IMR-90 (cell line): Measurements from ENCODE around the gene PRDM5. TPM values are rescaled to one million over a fixed set of nuclear protein-coding genes. Genes with fewer than 3 reads are reported as not detected.

ENCODE experiments used
- ATAC-seq: fragments of 200-7000 bp; cut with Tn5 transposase; 2 replicates; pipeline ENCODE4 v1.9.1; 2020; ENCODE audit warnings: low read depth, mild to moderate bottlenecking, moderate library complexity
- BruUV-seq: library from RNA; stranded (reverse); fragments of 400-500 nt; replicated peaks from 2 replicates; lab custom pipeline; 2021; lab: Mats Ljungman, UMichigan
- CTCF ChIA-PET: fragments of 300-600 bp; formaldehyde crosslinking; extraction: SDS; loops from one replicate; lab custom pipeline; 2021; ENCODE audit warnings: antibody characterized with exemption; lab: Yijun Ruan, JAX
- POLR2A ChIA-PET: fragments of 300-600 bp; sonication (Branson Sonifier 250); formaldehyde crosslinking; loops from one replicate; lab custom pipeline; 2022; ENCODE audit warnings: antibody characterized with exemption; ENCODE audit not compliant: unreplicated experiment; lab: Charles Lee
- DNase-seq: peaks from one replicate; pipeline ENCODE4 v3.0.0; 2013
- H2AFZ ChIP-seq: replicated peaks from 2 replicates; pipeline ENCODE3; 2013; ENCODE audit warnings: low read length, mild to moderate bottlenecking; ENCODE audit not compliant: poor library complexity
- H2AK5ac ChIP-seq: 2 replicates; pipeline ENCODE4 v1.6.1; 2013; ENCODE audit warnings: low read depth, low read length, inconsistent platforms
- H2AK9ac ChIP-seq: replicated peaks from 2 replicates; pipeline ENCODE3; 2013; ENCODE audit warnings: mild to moderate bottlenecking, low read depth, low read length, moderate library complexity; ENCODE audit not compliant: poor library complexity
- H2BK120ac ChIP-seq: 2 replicates; pipeline ENCODE4 v1.6.1; 2013; ENCODE audit warnings: low read depth, low read length, inconsistent platforms
- H2BK15ac ChIP-seq: 3 replicates; pipeline ENCODE4 v1.6.1; 2013; ENCODE audit warnings: low read depth, low read length, inconsistent platforms
- H2BK20ac ChIP-seq: 2 replicates; pipeline ENCODE4 v1.6.1; 2013; ENCODE audit warnings: low read depth, mild to moderate bottlenecking, inconsistent platforms, low read length, moderate library complexity
- H2BK5ac ChIP-seq: 2 replicates; pipeline ENCODE4 v1.6.1; 2013; ENCODE audit warnings: mild to moderate bottlenecking, low read depth, low read length, inconsistent platforms; ENCODE audit not compliant: poor library complexity, severe bottlenecking
- H3K14ac ChIP-seq: replicated peaks from 2 replicates; pipeline ENCODE4 v1.6.1; 2013; ENCODE audit warnings: low read depth, low read length, inconsistent platforms
- H3K18ac ChIP-seq: 2 replicates; pipeline ENCODE4 v1.6.1; 2013; ENCODE audit warnings: low read depth, low read length, control low read depth
- H3K23ac ChIP-seq: 2 replicates; pipeline ENCODE4 v1.6.1; 2013; ENCODE audit warnings: low read depth, low read length, inconsistent platforms
- H3K27ac ChIP-seq: 2 replicates; pipeline ENCODE4 v1.5.1; 2013; ENCODE audit warnings: mild to moderate bottlenecking, control low read depth, low read length; ENCODE audit not compliant: insufficient read depth
- H3K27me3 ChIP-seq: 2 replicates; pipeline ENCODE4 v1.6.1; 2013; ENCODE audit warnings: low read length; ENCODE audit not compliant: control insufficient read depth, insufficient read depth
- H3K36me3 ChIP-seq: 2 replicates; pipeline ENCODE4 v1.6.1; 2013; ENCODE audit warnings: low read length, mixed read lengths; ENCODE audit not compliant: control insufficient read depth, insufficient read depth
- H3K4ac ChIP-seq: 2 replicates; pipeline ENCODE4 v1.6.1; 2013; ENCODE audit warnings: low read depth, low read length, inconsistent platforms
- H3K4me1 ChIP-seq: 2 replicates; pipeline ENCODE4 v1.6.1; 2013; ENCODE audit warnings: low read length, mixed read lengths; ENCODE audit not compliant: control insufficient read depth, insufficient read depth
- H3K4me2 ChIP-seq: 2 replicates; pipeline ENCODE4 v1.6.1; 2013; ENCODE audit warnings: low read depth, mild to moderate bottlenecking, control low read depth, low read length, moderate library complexity
- H3K4me3 ChIP-seq: 2 replicates; pipeline ENCODE4 v1.5.1; 2013; ENCODE audit warnings: low read depth, mild to moderate bottlenecking, control low read depth, low read length, moderate library complexity; ENCODE audit not compliant: insufficient read depth
- H3K56ac ChIP-seq: 2 replicates; pipeline ENCODE4 v1.6.1; 2013; ENCODE audit warnings: low read length, inconsistent platforms; ENCODE audit not compliant: insufficient read depth; ENCODE audit errors: extremely low read depth
- H3K79me1 ChIP-seq, 2 experiments: 2 replicates each; pipeline ENCODE4 v1.6.1; 2013; ENCODE audit warnings: low read length in 2 of 2, inconsistent platforms in 1 of 2, low read depth in 1 of 2
- H3K9ac ChIP-seq: 2 replicates; pipeline ENCODE4 v1.6.1; 2013; ENCODE audit warnings: low read depth, low read length, control low read depth
- H3K9me1 ChIP-seq: 2 replicates; pipeline ENCODE4 v1.6.1; 2013; ENCODE audit warnings: low read length, inconsistent platforms; ENCODE audit not compliant: insufficient read depth
- H3K9me3 ChIP-seq: 2 replicates; pipeline ENCODE4 v1.6.1; 2013; ENCODE audit warnings: low read length; ENCODE audit not compliant: control insufficient read depth, insufficient read depth
- H4K20me1 ChIP-seq: 2 replicates; pipeline ENCODE4 v1.6.1; 2013; ENCODE audit warnings: low read length, inconsistent platforms; ENCODE audit not compliant: insufficient read depth
- H4K5ac ChIP-seq: 2 replicates; pipeline ENCODE4 v1.6.1; 2013; ENCODE audit warnings: mild to moderate bottlenecking, low read depth, low read length, control low read depth
- H4K8ac ChIP-seq, 2 experiments: 2 replicates each; pipeline ENCODE4 v1.6.1; 2013; ENCODE audit warnings: low read depth in 2 of 2, low read length in 2 of 2, control low read depth in 1 of 2, inconsistent platforms in 1 of 2
- H4K91ac ChIP-seq: 2 replicates; pipeline ENCODE4 v1.6.1; 2013; ENCODE audit warnings: low read depth, low read length, inconsistent platforms; ENCODE audit not compliant: insufficient read depth
- CEBPB ChIP-seq: IDR thresholded peaks from 2 replicates; pipeline ENCODE4 v1.6.1; 2012; ENCODE audit warnings: low read depth, low read length, improper control_type of control experiment
- CHD1 ChIP-seq: IDR thresholded peaks from 2 replicates; pipeline ENCODE4 v1.6.1; 2012; ENCODE audit warnings: low read depth, low read length, improper control_type of control experiment
- FOS ChIP-seq: fragments of 150-350 bp; IDR thresholded peaks from 2 replicates; pipeline ENCODE4 v1.6.1; 2016; ENCODE audit warnings: low read depth, low read length
- MAFK ChIP-seq: IDR thresholded peaks from 2 replicates; pipeline ENCODE4 v1.6.1; 2012; ENCODE audit warnings: low read depth, low read length, improper control_type of control experiment
- MAZ ChIP-seq: IDR thresholded peaks from 2 replicates; pipeline ENCODE4 v1.6.1; 2012; ENCODE audit warnings: low read depth, mild to moderate bottlenecking, low read length, improper control_type of control experiment, moderate library complexity, borderline replicate concordance
- MXI1 ChIP-seq: IDR thresholded peaks from 2 replicates; pipeline ENCODE4 v1.6.1; 2012; ENCODE audit warnings: low read depth, mild to moderate bottlenecking, low read length, moderate library complexity, borderline replicate concordance
- NFE2L2 ChIP-seq: fragments of 150-350 bp; IDR thresholded peaks from 2 replicates; pipeline ENCODE4 v1.6.1; 2016; ENCODE audit warnings: low read depth, mild to moderate bottlenecking, low read length
- POLR2A ChIP-seq: IDR thresholded peaks from 2 replicates; pipeline ENCODE4 v1.6.1; 2012; ENCODE audit warnings: mild to moderate bottlenecking, low read depth, low read length
- RAD21 ChIP-seq: IDR thresholded peaks from 2 replicates; pipeline ENCODE4 v1.6.1; 2012; ENCODE audit warnings: low read length, improper control_type of control experiment
- RCOR1 ChIP-seq: IDR thresholded peaks from 2 replicates; pipeline ENCODE4 v1.6.1; 2012; ENCODE audit warnings: mild to moderate bottlenecking, low read length, improper control_type of control experiment; ENCODE audit not compliant: insufficient replicate concordance
- RFX5 ChIP-seq: IDR thresholded peaks from 2 replicates; pipeline ENCODE4 v1.8.0; 2012; ENCODE audit warnings: low read depth, mild to moderate bottlenecking, low read length, moderate library complexity
- SMC3 ChIP-seq: fragments of 150-350 bp; IDR thresholded peaks from 2 replicates; pipeline ENCODE4 v1.6.1; 2016; ENCODE audit warnings: low read depth, mild to moderate bottlenecking, antibody characterized with exemption, low read length, moderate library complexity
- WGBS, 2 experiments: methylation state at CpG; one replicate each; pipeline versions ENCODE4 v1.1.5 to v1.1.7; 2013; ENCODE audit warnings: missing lambda C conversion rate in 2 of 2; ENCODE audit not compliant: insufficient read length in 1 of 2; ENCODE audit errors: extremely low coverage in 2 of 2; 5-methylcytosine and 5-hydroxymethylcytosine counted together
- dilution Hi-C: fragments of 300-500 bp; cut with HindIII; formaldehyde crosslinking; loops from one replicate; pipeline ENCODE4 v1.14.3; 2018; ENCODE audit warnings: low sequenced_read_pairs; ENCODE audit not compliant: unreplicated experiment
- in situ Hi-C: fragments of 300-500 bp; cut with MboI; formaldehyde crosslinking; loops from 3 replicates; pipeline ENCODE4 v1.14.3; 2019; ENCODE audit warnings: low sequenced_read_pairs, inconsistent platforms, mixed read lengths
- intact Hi-C: fragments of 100-400 bp; cut with micrococcal nuclease; formaldehyde crosslinking; loops from 2 replicates; pipeline ENCODE4 v1.10.0; 2022
- polyA plus RNA-seq, 3 experiments: library from polyadenylated mRNA; depleted of rRNA; stranded (reverse); fragments of >200 nt; gene quantifications; 2 replicates each; pipeline ENCODE4 v1.2.3, GENCODE V29; 2012; ENCODE audit warnings: low replicate concordance in 1 of 3
- total RNA-seq: library from RNA; depleted of rRNA; stranded (reverse); fragments of >200 nt; gene quantifications from 2 replicates; pipeline ENCODE4 v1.2.3, GENCODE V29; 2012
- TF ChIP-seq, protein P1 (sequence below): conservative IDR thresholded peaks from 2 replicates; pipeline ENCODE4 v1.5.1; 2012; ENCODE audit warnings: mild to moderate bottlenecking, low read depth, low read length, improper control_type of control experiment
- TF ChIP-seq, protein P2 (sequence below): fragments of 150-350 bp; IDR thresholded peaks from 2 replicates; pipeline ENCODE4 v1.6.1; 2017; ENCODE audit warnings: mild to moderate bottlenecking, antibody characterized with exemption, low read length, low read depth

PRDM5 gene
- total and polyA plus RNA-seq, 2 of the 4 experiments (the other 2 are of a cell fraction): 4.1 to 10.8 TPM

DNA sequence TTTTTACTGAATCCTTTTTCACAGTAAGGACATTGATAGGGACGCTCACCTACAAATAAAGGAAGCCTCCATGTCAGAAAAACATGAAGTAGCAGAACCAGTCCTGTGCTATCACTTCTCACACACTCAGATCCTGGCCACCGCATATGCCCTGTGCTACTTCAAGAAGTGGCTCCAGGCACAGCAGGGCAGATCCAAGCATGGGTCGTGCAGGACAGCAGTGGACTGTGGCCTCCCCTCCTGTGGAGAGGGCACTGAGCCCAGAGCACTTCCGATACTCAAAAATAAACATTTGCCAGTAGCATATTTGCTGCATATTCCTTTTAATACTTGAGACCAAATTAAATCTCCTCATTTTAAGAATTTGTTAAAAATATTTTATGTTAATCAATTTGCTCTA lies 167.9 kb downstream of the PRDM5 start:
- no peak overlapping the region for H2AK5ac ChIP-seq
- in situ Hi-C loops: no loop called here
- H3K9me3 ChIP-seq: peaks cover 5% of the 10 kb centered on the region; the same call in 1 of the 2 replicates
- POLR2A ChIA-PET: no interaction called here
- no peaks in the 10 kb centered on the region for H3K36me3 ChIP-seq
- dilution Hi-C loops: no loop called here
- DNase-seq: no peak
- no peak overlapping the region for H4K8ac ChIP-seq
- no peaks in the 10 kb centered on the region for H4K20me1 ChIP-seq
- H2BK120ac ChIP-seq: no peak overlapping the region
- TF ChIP-seq SMC3 (no peak), RAD21 (no peak), CEBPB (no peak), MXI1 (no peak), CHD1 (no peak), POLR2A (no peak), RFX5 (no peak), MAFK (no peak), FOS (no peak), MAZ (no peak), RCOR1 (no peak), NFE2L2 (no peak)
- TF ChIP-seq, protein P1, sequence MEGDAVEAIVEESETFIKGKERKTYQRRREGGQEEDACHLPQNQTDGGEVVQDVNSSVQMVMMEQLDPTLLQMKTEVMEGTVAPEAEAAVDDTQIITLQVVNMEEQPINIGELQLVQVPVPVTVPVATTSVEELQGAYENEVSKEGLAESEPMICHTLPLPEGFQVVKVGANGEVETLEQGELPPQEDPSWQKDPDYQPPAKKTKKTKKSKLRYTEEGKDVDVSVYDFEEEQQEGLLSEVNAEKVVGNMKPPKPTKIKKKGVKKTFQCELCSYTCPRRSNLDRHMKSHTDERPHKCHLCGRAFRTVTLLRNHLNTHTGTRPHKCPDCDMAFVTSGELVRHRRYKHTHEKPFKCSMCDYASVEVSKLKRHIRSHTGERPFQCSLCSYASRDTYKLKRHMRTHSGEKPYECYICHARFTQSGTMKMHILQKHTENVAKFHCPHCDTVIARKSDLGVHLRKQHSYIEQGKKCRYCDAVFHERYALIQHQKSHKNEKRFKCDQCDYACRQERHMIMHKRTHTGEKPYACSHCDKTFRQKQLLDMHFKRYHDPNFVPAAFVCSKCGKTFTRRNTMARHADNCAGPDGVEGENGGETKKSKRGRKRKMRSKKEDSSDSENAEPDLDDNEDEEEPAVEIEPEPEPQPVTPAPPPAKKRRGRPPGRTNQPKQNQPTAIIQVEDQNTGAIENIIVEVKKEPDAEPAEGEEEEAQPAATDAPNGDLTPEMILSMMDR: no peak
- TF ChIP-seq, protein P2, sequence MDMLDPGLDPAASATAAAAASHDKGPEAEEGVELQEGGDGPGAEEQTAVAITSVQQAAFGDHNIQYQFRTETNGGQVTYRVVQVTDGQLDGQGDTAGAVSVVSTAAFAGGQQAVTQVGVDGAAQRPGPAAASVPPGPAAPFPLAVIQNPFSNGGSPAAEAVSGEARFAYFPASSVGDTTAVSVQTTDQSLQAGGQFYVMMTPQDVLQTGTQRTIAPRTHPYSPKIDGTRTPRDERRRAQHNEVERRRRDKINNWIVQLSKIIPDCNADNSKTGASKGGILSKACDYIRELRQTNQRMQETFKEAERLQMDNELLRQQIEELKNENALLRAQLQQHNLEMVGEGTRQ: no peak
- no peaks in the 10 kb centered on the region for H3K4me1 ChIP-seq
- no peak overlapping the region for H2BK20ac ChIP-seq
- WGBS, 2 experiments: no CpG with 5 or more reads among the region's 4 CpGs
- no peak overlapping the region for H2AFZ ChIP-seq
- BruUV-seq: no TSS peak
- H4K5ac ChIP-seq: no peak overlapping the region
- H3K4me3 ChIP-seq: no peak overlapping the region
- H3K56ac ChIP-seq: no peak overlapping the region
- H3K18ac ChIP-seq: no peak overlapping the region
- no peaks in the 10 kb centered on the region for H3K27me3 ChIP-seq
- H2BK5ac ChIP-seq: no peak overlapping the region
- 0 out of 2 replicates have a peak, but pooled peaks cover 2% of the 10 kb centered on the region for H3K9me1 ChIP-seq
- no peak for ATAC-seq
- no peaks in the 10 kb centered on the region for H3K79me1 ChIP-seq
- H3K27ac ChIP-seq: no peak overlapping the region
- no peak overlapping the region for H2AK9ac ChIP-seq
- CTCF ChIA-PET: no interaction called here
- no peak overlapping the region for H3K14ac ChIP-seq
- no peak overlapping the region for H3K9ac ChIP-seq
- H4K91ac ChIP-seq: no peak overlapping the region
- H3K4ac ChIP-seq: no peak overlapping the region
- H3K23ac ChIP-seq: no peak overlapping the region
- no peak overlapping the region for H3K4me2 ChIP-seq
- intact Hi-C loops: no loop called here
- no peak overlapping the region for H2BK15ac ChIP-seq
